ENCODE results near the gene PPIL1.

- TF ChIP-seq POLR2A (IDR thresholded peaks at IDR 0.05; ENCODE audit: low read depth, low read length) (no peak), CTCF (conservative IDR thresholded peaks at IDR 0.05; ENCODE audit: low read depth, low read length) (no peak), RAD21 (IDR thresholded peaks at IDR 0.05; ENCODE audit: low read length) (no peak), USF2 (IDR thresholded peaks at IDR 0.05; ENCODE audit: low read depth, low read length) (no peak), CEBPB (IDR thresholded peaks at IDR 0.05; ENCODE audit: low read depth, low read length) (peak; percentile 17; the same call in 1 of the 2 replicates), FOS (IDR thresholded peaks at IDR 0.05; ENCODE audit: low read depth, low read length) (no peak), BHLHE40 (IDR thresholded peaks at IDR 0.05; ENCODE audit: low read depth, low read length) (no peak)
These were observed 16.1 kb downstream of the PPIL1 start for GRCh38 chr6:36858407-36858981.

Measured in IMR-90 (cell line).